Ascending aorta (tissue), 2 donors: Measurements from ENCODE around the gene SYNPO. TPM values are rescaled to one million over a fixed set of nuclear protein-coding genes. Genes with fewer than 3 reads are reported as not detected.

ENCODE experiments used
- DNase-seq, 2 donors: peaks; one replicate each; pipeline ENCODE4 v3.0.0-alpha.2; 2019; ENCODE audit warnings: low spot score in 2 of 2
- H3K27ac ChIP-seq, 2 donors: fragments of 200-600 bp; sonication (generic); one replicate each; pipeline ENCODE4 v1.5.1; 2016 to 2017; ENCODE audit warnings: mild to moderate bottlenecking in 1 of 2
- H3K27me3 ChIP-seq: fragments of 200-600 bp; sonication (generic); one replicate; pipeline ENCODE4 v1.5.1; 2017
- H3K36me3 ChIP-seq, 2 donors: fragments of 200-600 bp; sonication (generic); one replicate each; pipeline ENCODE4 v1.5.1; 2016
- H3K4me1 ChIP-seq, 2 donors: fragments of 200-600 bp; sonication (generic); one replicate each; pipeline ENCODE4 v1.5.1; 2016 to 2017; ENCODE audit warnings: mild to moderate bottlenecking in 1 of 2
- H3K4me3 ChIP-seq, 2 donors: fragments of 200-600 bp; sonication (generic); one replicate each; pipeline ENCODE4 v1.5.1; 2016 to 2017; ENCODE audit warnings: mild to moderate bottlenecking in 1 of 2
- H3K9me3 ChIP-seq, 2 donors: fragments of 200-600 bp; sonication (generic); one replicate each; pipeline ENCODE4 v1.5.1; 2016
- CTCF ChIP-seq, 3 experiments: fragments of 200-600 bp in 2 of 3; fragments of 450-650 bp in 1 of 3; sonication (generic) in 2 of 3; IDR thresholded peaks; one replicate each; pipeline ENCODE4 v1.5.1; 2016 to 2019; ENCODE audit warnings: antibody characterized with exemption in 3 of 3, mild to moderate bottlenecking in 1 of 3, moderate library complexity in 1 of 3
- intact Hi-C: fragments of 100-400 bp; cut with DNase I; formaldehyde crosslinking; loops from one replicate; pipeline ENCODE4 v1.15.1; 2023
- total RNA-seq: library from RNA; depleted of rRNA; stranded (reverse); fragments of >200 nt; gene quantifications from one replicate; pipeline ENCODE4 v1.1.0, GENCODE V29; 2016

Gene SYNPO
- total RNA-seq, 1 donor from 2014 or later, result 128 TPM

GRCh38 chr5:150636391-150637244 is 3.8 kb upstream of the SYNPO start:
- peaks cover 52 to 76% of the 10 kb centered on the region in 2 donors for H3K4me1 ChIP-seq
- no peaks in the 10 kb centered on the region for H3K27me3 ChIP-seq
- peaks cover 2 to 3% of the 10 kb centered on the region in 2 donors for H3K36me3 ChIP-seq
- no peak overlapping the region for H3K4me3 ChIP-seq
- intact Hi-C loops, result loop anchor here (1.0 kb wide), 1 partner anchor 10 kb away; no protein-coding TSS in a partner anchor
- H3K27ac ChIP-seq, result peak overlapping the region; percentile 95 to 96
- TF ChIP-seq CTCF (IDR thresholded peaks at IDR 0.05), result no peak
- peak in 1 of 2 donors; percentile 91 for DNase-seq
- no peaks in the 10 kb centered on the region for H3K9me3 ChIP-seq

- no peak for TF ChIP-seq CTCF (IDR thresholded peaks at IDR 0.05)
- Histone ChIP-seq H3K4me1 (peaks cover 52 to 76% of the 10 kb centered on the region in 2 donors), H3K27ac (peak overlapping the region; percentile 95 to 96), H3K4me3 (peak overlapping the region in 1 of 2 donors; percentile 24), H3K36me3 (peaks cover 0 to 3% of the 10 kb centered on the region in 2 donors), H3K27me3 (no peaks in the 10 kb centered on the region), H3K9me3 (no peaks in the 10 kb centered on the region)
- intact Hi-C loops, result loop anchor here (1.0 kb wide), 1 partner anchor 11 kb away; no protein-coding TSS in a partner anchor
- no peak for DNase-seq
These were observed 3.0 kb upstream of the SYNPO start for GRCh38 chr5:150637245-150638052.

GRCh38 chr5:150638053-150638444 is 2.4 kb upstream of the SYNPO start:
- no peak for TF ChIP-seq CTCF (IDR thresholded peaks at IDR 0.05)
- intact Hi-C loops, result no loop called here
- DNase-seq, result no peak
- Histone ChIP-seq H3K4me1 (peaks cover 53 to 75% of the 10 kb centered on the region in 2 donors), H3K36me3 (peaks cover 0 to 3% of the 10 kb centered on the region in 2 donors), H3K9me3 (no peaks in the 10 kb centered on the region), H3K27ac (peak overlapping the region; percentile 95 to 96), H3K4me3 (peak overlapping the region in 1 of 2 donors; percentile 24), H3K27me3 (no peaks in the 10 kb centered on the region)

- H3K27me3 ChIP-seq, result no peaks in the 10 kb centered on the region
- no peaks in the 10 kb centered on the region for H3K9me3 ChIP-seq
- H3K36me3 ChIP-seq, result peaks cover 0 to 3% of the 10 kb centered on the region in 2 donors
- no peak overlapping the region for H3K4me3 ChIP-seq
- peaks cover 54 to 78% of the 10 kb centered on the region in 2 donors for H3K4me1 ChIP-seq
- no peak for TF ChIP-seq CTCF (IDR thresholded peaks at IDR 0.05)
- intact Hi-C loops, result no loop called here
- no peak for DNase-seq
- peak overlapping the region; percentile 95 to 96 for H3K27ac ChIP-seq
These were observed 1.7 kb upstream of the SYNPO start for GRCh38 chr5:150638488-150639376.

GRCh38 chr5:150639377-150639692 is 1.1 kb upstream of the SYNPO start:
- intact Hi-C loops, result no loop called here
- H3K4me3 ChIP-seq, result no peak overlapping the region
- no peaks in the 10 kb centered on the region for H3K27me3 ChIP-seq
- no peaks in the 10 kb centered on the region for H3K9me3 ChIP-seq
- peaks cover 56 to 84% of the 10 kb centered on the region in 2 donors for H3K4me1 ChIP-seq
- TF ChIP-seq CTCF (IDR thresholded peaks at IDR 0.05), result no peak
- peaks cover 0 to 3% of the 10 kb centered on the region in 2 donors for H3K36me3 ChIP-seq
- peak overlapping the region; percentile 95 to 96 for H3K27ac ChIP-seq
- no peak for DNase-seq
